Right ventricle myocardium inferior (tissue), 1 donor: Measurements from ENCODE around the gene PCDHGA8. TPM values are rescaled to one million over a fixed set of nuclear protein-coding genes. Genes with fewer than 3 reads are reported as not detected.

Source experiments
- total RNA-seq: library from RNA; stranded (reverse); fragmentation: NEBNext Ultra II Directional; extraction: Animal tissue kit (Norgen Biotek cat#: 25700); gene quantifications from one replicate; pipeline ENCODE4 v1.2.1, GENCODE V29; 2021
- donor health status: DM: no; HTN: yes; CAD: no; lungs with severe emphysema.

The PCDHGA8 gene
- total RNA-seq, 1 donor from 2014 or later = 9.7 TPM

Other genes starting within 250 kb of the PCDHGA8 start
- 0.51 TPM for gene PCDHB6, start 242.6 kb upstream of the PCDHGA8 start, total RNA-seq
- gene PCDHB7, start 220.0 kb upstream of the PCDHGA8 start, total RNA-seq = 0.87 TPM
- gene PCDHB8, start 214.8 kb upstream of the PCDHGA8 start, total RNA-seq = 2.2 TPM
- gene PCDHB16, start 210.2 kb upstream of the PCDHGA8 start, total RNA-seq = 2.5 TPM
- gene PCDHB9, start 205.5 kb upstream of the PCDHGA8 start, total RNA-seq = 1.3 TPM
- 0.84 TPM for gene PCDHB10, start 200.3 kb upstream of the PCDHGA8 start, total RNA-seq
- 0.81 TPM for gene PCDHB11, start 193.0 kb upstream of the PCDHGA8 start, total RNA-seq
- gene PCDHB12, start 183.9 kb upstream of the PCDHGA8 start, total RNA-seq = 1.3 TPM
- 2.6 TPM for gene PCDHB13, start 178.7 kb upstream of the PCDHGA8 start, total RNA-seq
- 4.1 TPM for gene PCDHB14, start 169.3 kb upstream of the PCDHGA8 start, total RNA-seq
- 5.8 TPM for gene PCDHB15, start 147.2 kb upstream of the PCDHGA8 start, total RNA-seq
- gene SLC25A2, start 88.6 kb upstream of the PCDHGA8 start, total RNA-seq = not detected
- gene TAF7, start 71.8 kb upstream of the PCDHGA8 start, total RNA-seq = 101 TPM
- 3.2 TPM for gene PCDHGA1, start 62.1 kb upstream of the PCDHGA8 start, total RNA-seq
- gene PCDHGA2, start 53.9 kb upstream of the PCDHGA8 start, total RNA-seq = 6.2 TPM
- gene PCDHGA3, start 48.8 kb upstream of the PCDHGA8 start, total RNA-seq = 9.8 TPM
- 6.7 TPM for gene PCDHGB1, start 42.5 kb upstream of the PCDHGA8 start, total RNA-seq
- 7.8 TPM for gene PCDHGA4, start 37.6 kb upstream of the PCDHGA8 start, total RNA-seq
- 8.3 TPM for gene PCDHGB2, start 32.6 kb upstream of the PCDHGA8 start, total RNA-seq
- gene PCDHGA5, start 28.5 kb upstream of the PCDHGA8 start, total RNA-seq = 5.7 TPM
- 7.3 TPM for gene PCDHGB3, start 22.4 kb upstream of the PCDHGA8 start, total RNA-seq
- gene PCDHGA6, start 18.7 kb upstream of the PCDHGA8 start, total RNA-seq = 6.0 TPM
- gene PCDHGA7, start 9.9 kb upstream of the PCDHGA8 start, total RNA-seq = 7.2 TPM
- 4.6 TPM for gene PCDHGB4, start 4.9 kb upstream of the PCDHGA8 start, total RNA-seq
- gene PCDHGB5, start 5.3 kb downstream of the PCDHGA8 start, total RNA-seq = 6.1 TPM
- 4.2 TPM for gene PCDHGA9, start 10.1 kb downstream of the PCDHGA8 start, total RNA-seq
- 5.9 TPM for gene PCDHGB6, start 15.4 kb downstream of the PCDHGA8 start, total RNA-seq
- 4.1 TPM for gene PCDHGA10, start 20.4 kb downstream of the PCDHGA8 start, total RNA-seq
- gene PCDHGB7, start 25.0 kb downstream of the PCDHGA8 start, total RNA-seq = 8.6 TPM
- gene PCDHGA11, start 28.4 kb downstream of the PCDHGA8 start, total RNA-seq = 4.5 TPM
- gene PCDHGA12, start 37.9 kb downstream of the PCDHGA8 start, total RNA-seq = 6.5 TPM
- gene PCDHGC3, start 83.3 kb downstream of the PCDHGA8 start, total RNA-seq = 22.5 TPM
- 2.4 TPM for gene PCDHGC4, start 92.4 kb downstream of the PCDHGA8 start, total RNA-seq
- 2.4 TPM for gene PCDHGC5, start 96.4 kb downstream of the PCDHGA8 start, total RNA-seq
- gene DIAPH1, start 226.4 kb downstream of the PCDHGA8 start, total RNA-seq = 36.1 TPM
- 29.9 TPM for gene HDAC3, start 244.2 kb downstream of the PCDHGA8 start, total RNA-seq
- gene RELL2, start 244.4 kb downstream of the PCDHGA8 start, total RNA-seq = 0.78 TPM